Activated CD4-positive, alpha-beta memory T cell treated with anti-CD3 and anti-CD28 coated beads, Interleukin-2, amount 10 ng/mL, durations not matched to agents 7 days and 5 days (primary cell): Measurements from ENCODE around the gene ERG. TPM values are rescaled to one million over a fixed set of nuclear protein-coding genes. Genes with fewer than 3 reads are reported as not detected.

Experiments
- CTCF ChIA-PET: fragments of 350-600 bp; sonication (Branson Sonifier 250); formaldehyde crosslinking; loops from one replicate; lab custom pipeline; 2021; ENCODE audit warnings: antibody characterized with exemption, inconsistent platforms; lab: Charles Lee
- POLR2A ChIA-PET: fragments of 350-600 bp; sonication (Branson Sonifier 250); formaldehyde crosslinking; loops from one replicate; lab custom pipeline; 2021; ENCODE audit warnings: antibody characterized with exemption; lab: Charles Lee
- DNase-seq: peaks from one replicate; pipeline ENCODE4 v3.0.0-alpha.2; 2020
- H3K27ac Mint-ChIP-seq: one replicate; pipeline ENCODE4 v1.8.0; 2021; ENCODE audit warnings: mild to moderate bottlenecking, mixed read lengths
- H3K27me3 Mint-ChIP-seq: one replicate; pipeline ENCODE4 v1.8.0; 2021; ENCODE audit warnings: mixed read lengths
- H3K36me3 Mint-ChIP-seq: one replicate; pipeline ENCODE4 v1.8.0; 2021; ENCODE audit warnings: low read depth, mixed read lengths
- H3K4me1 Mint-ChIP-seq: one replicate; pipeline ENCODE4 v1.8.0; 2021; ENCODE audit warnings: mixed read lengths
- H3K4me3 Mint-ChIP-seq: one replicate; pipeline ENCODE4 v1.8.0; 2021; ENCODE audit warnings: mild to moderate bottlenecking, mixed read lengths
- H3K9me3 Mint-ChIP-seq: one replicate; pipeline ENCODE4 v1.8.0; 2021; ENCODE audit warnings: mixed read lengths
- total RNA-seq, 2 experiments: library from RNA; stranded (reverse); gene quantifications; one replicate each; pipeline ENCODE4 v1.2.3, GENCODE V29; 2021

The ERG gene
- total RNA-seq, 2 experiments from 2014 or later = not detected

GRCh38 chr21:38459490-38459889 lies 38.8 kb downstream of the ERG start:
- H3K4me3 Mint-ChIP-seq = no peak overlapping the region
- POLR2A ChIA-PET = no interaction called here
- H3K4me1 Mint-ChIP-seq = no peaks in the 10 kb centered on the region
- no peaks in the 10 kb centered on the region for H3K36me3 Mint-ChIP-seq
- no peak overlapping the region for H3K27ac Mint-ChIP-seq
- CTCF ChIA-PET = no interaction called here
- DNase-seq = no peak
- H3K9me3 Mint-ChIP-seq = no peaks in the 10 kb centered on the region
- no peaks in the 10 kb centered on the region for H3K27me3 Mint-ChIP-seq

GRCh38 chr21:38455403-38455802 lies 42.9 kb downstream of the ERG start:
- POLR2A ChIA-PET = no interaction called here
- no peak overlapping the region for H3K27ac Mint-ChIP-seq
- no peaks in the 10 kb centered on the region for H3K36me3 Mint-ChIP-seq
- no peak for DNase-seq
- CTCF ChIA-PET = no interaction called here
- peaks cover under 1% of the 10 kb centered on the region for H3K27me3 Mint-ChIP-seq
- no peaks in the 10 kb centered on the region for H3K4me1 Mint-ChIP-seq
- H3K4me3 Mint-ChIP-seq = no peak overlapping the region
- no peaks in the 10 kb centered on the region for H3K9me3 Mint-ChIP-seq

- Mint-ChIP-seq H3K27ac (no peak overlapping the region), H3K4me1 (no peaks in the 10 kb centered on the region), H3K36me3 (no peaks in the 10 kb centered on the region), H3K4me3 (no peak overlapping the region), H3K27me3 (peaks cover 1% of the 10 kb centered on the region), H3K9me3 (no peaks in the 10 kb centered on the region)
- ChIA-PET POLR2A (no interaction called here), CTCF (no interaction called here)
- no peak for DNase-seq
Observed at GRCh38 chr21:38454702-38455101, 43.6 kb downstream of the ERG start.

DNA sequence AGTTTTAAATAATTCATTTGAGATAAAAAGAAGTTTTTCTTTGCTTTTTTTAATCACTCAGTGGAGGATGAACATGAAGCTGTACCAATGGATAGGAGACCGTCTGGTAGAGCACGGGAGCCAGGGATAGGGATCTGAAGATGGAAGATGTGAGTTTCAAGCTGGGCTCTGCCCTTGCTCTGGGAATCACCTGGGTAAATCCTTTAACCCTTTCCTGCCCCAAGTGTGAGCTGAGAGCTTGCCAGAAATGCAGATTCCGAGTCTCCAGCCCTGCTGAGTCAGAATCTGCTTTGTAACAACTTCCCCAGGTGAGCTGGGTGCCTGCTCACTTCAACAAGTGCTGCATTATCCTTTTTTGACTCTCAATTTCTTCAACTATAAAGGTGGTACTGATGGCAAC lies 44.1 kb downstream of the ERG start:
- Mint-ChIP-seq H3K27me3 (peaks cover 1% of the 10 kb centered on the region), H3K4me1 (no peaks in the 10 kb centered on the region), H3K9me3 (no peaks in the 10 kb centered on the region), H3K4me3 (no peak overlapping the region), H3K27ac (no peak overlapping the region), H3K36me3 (no peaks in the 10 kb centered on the region)
- POLR2A ChIA-PET = no interaction called here
- CTCF ChIA-PET = no interaction called here
- DNase-seq = no peak

GRCh38 chr21:38448671-38449385 lies 49.4 kb downstream of the ERG start:
- Mint-ChIP-seq H3K27ac (no peak overlapping the region), H3K27me3 (peaks cover 1% of the 10 kb centered on the region), H3K4me1 (no peaks in the 10 kb centered on the region), H3K9me3 (no peaks in the 10 kb centered on the region), H3K4me3 (no peak overlapping the region), H3K36me3 (no peaks in the 10 kb centered on the region)
- ChIA-PET POLR2A (no interaction called here), CTCF (no interaction called here)
- no peak for DNase-seq

- Mint-ChIP-seq H3K36me3 (no peaks in the 10 kb centered on the region), H3K4me3 (no peak overlapping the region), H3K27me3 (peaks cover 1% of the 10 kb centered on the region), H3K9me3 (no peaks in the 10 kb centered on the region), H3K4me1 (no peaks in the 10 kb centered on the region), H3K27ac (no peak overlapping the region)
- ChIA-PET POLR2A (no interaction called here), CTCF (no interaction called here)
- DNase-seq = no peak
Observed at GRCh38 chr21:38447611-38448010, 50.7 kb downstream of the ERG start.

DNA sequence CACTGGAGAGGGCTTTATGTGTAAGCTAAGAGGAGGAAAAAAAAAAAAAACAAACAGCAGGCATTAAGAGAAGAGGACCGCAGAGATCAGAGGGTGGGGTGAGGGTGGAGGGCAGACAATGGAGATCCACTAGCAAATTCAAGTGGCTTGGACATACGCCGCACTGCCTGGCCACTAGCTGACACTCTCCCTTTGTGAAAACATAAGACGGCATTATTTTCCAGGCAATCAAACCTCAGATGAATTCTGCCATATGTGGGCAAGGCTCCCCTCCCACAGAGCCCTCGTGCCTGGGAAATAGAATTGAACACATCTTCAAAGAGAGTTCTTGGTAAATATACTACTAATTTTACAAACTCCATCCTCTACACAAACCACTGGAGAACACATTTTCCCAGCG lies 53.6 kb downstream of the ERG start:
- Mint-ChIP-seq H3K27ac (no peak overlapping the region), H3K27me3 (no peaks in the 10 kb centered on the region), H3K4me3 (no peak overlapping the region), H3K36me3 (no peaks in the 10 kb centered on the region), H3K9me3 (no peaks in the 10 kb centered on the region), H3K4me1 (no peaks in the 10 kb centered on the region)
- ChIA-PET POLR2A (no interaction called here), CTCF (interaction anchor here (0.6 kb wide), 1 partner anchor 697 kb away, joined by 3 read pairs; no protein-coding TSS in a partner anchor)
- no peak for DNase-seq

DNA sequence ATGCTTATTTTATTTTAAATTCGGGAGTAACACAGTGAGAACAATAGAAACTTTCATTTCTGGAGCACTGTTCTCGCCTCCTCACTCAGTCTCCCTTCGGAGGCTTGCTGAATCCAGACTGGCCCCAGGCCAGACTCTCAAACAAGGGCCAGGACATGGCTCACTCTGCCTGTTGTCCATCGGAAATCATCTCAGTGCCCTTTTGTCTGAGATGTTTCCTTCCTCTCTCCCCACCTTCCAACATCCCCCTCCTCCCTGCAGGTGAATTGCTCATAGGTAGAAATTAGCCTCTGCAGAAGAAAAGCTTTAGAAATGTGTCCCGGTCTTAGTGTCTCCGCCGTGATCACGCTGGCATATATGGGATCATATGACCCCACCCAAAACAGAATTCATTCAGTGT lies 55.2 kb downstream of the ERG start:
- DNase-seq = no peak
- CTCF ChIA-PET = no interaction called here
- Mint-ChIP-seq H3K4me3 (no peak overlapping the region), H3K4me1 (no peaks in the 10 kb centered on the region), H3K36me3 (no peaks in the 10 kb centered on the region), H3K27me3 (no peaks in the 10 kb centered on the region), H3K27ac (no peak overlapping the region), H3K9me3 (no peaks in the 10 kb centered on the region)
- POLR2A ChIA-PET = no interaction called here

GRCh38 chr21:38441153-38441552 lies 57.1 kb downstream of the ERG start:
- POLR2A ChIA-PET = no interaction called here
- DNase-seq = no peak
- Mint-ChIP-seq H3K27ac (no peak overlapping the region), H3K4me1 (no peaks in the 10 kb centered on the region), H3K27me3 (no peaks in the 10 kb centered on the region), H3K36me3 (no peaks in the 10 kb centered on the region), H3K9me3 (no peaks in the 10 kb centered on the region), H3K4me3 (no peak overlapping the region)
- CTCF ChIA-PET = no interaction called here

DNA sequence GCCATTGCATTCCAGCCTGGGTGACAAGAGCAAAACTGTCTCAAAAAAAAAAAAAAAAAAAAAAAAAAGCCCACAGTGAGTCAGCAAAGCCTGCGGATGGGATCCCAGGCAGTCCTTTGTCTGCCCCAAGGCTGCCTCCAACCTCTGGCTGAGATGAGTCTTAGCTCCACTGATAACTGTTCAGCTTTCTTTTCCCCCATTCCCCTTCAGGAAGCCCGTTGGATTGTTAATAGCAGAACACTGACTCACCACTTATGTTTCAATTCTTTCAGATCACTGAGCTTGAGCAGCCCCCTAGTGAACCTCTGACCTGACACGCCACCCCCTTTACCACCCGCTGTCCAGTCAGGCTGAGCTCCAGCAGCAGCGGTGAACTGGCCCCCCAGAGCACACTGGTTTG lies 57.5 kb downstream of the ERG start:
- CTCF ChIA-PET = no interaction called here
- Mint-ChIP-seq H3K27ac (no peak overlapping the region), H3K27me3 (no peaks in the 10 kb centered on the region), H3K9me3 (no peaks in the 10 kb centered on the region), H3K4me3 (no peak overlapping the region), H3K4me1 (no peaks in the 10 kb centered on the region), H3K36me3 (no peaks in the 10 kb centered on the region)
- DNase-seq = no peak
- POLR2A ChIA-PET = no interaction called here

DNA sequence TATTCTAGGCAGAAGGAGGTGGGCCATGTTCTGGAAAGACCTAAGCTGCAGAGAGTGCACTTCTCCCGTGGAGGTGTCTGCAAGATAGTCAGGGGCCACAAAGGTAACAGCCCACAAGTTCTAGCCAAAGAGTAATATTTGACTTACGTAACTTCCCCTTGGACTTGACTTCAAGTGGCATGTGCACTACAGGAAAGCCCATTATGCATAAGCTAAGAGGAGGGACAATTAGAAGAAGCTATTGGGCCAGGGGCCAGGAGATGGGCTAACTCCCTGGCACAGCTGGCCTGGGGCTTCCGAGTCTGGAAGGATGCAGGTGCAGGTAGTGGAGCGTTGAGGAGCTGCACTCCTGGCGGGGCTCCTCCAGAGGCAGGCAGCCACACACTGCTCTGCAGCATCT lies 58.3 kb downstream of the ERG start:
- Mint-ChIP-seq H3K4me3 (no peak overlapping the region), H3K27me3 (no peaks in the 10 kb centered on the region)

GRCh38 chr21:38439426-38439825 lies 58.9 kb downstream of the ERG start:
- Mint-ChIP-seq H3K36me3 (no peaks in the 10 kb centered on the region), H3K27ac (no peak overlapping the region), H3K4me3 (no peak overlapping the region), H3K4me1 (no peaks in the 10 kb centered on the region), H3K27me3 (no peaks in the 10 kb centered on the region), H3K9me3 (no peaks in the 10 kb centered on the region)
- DNase-seq = no peak
- CTCF ChIA-PET = no interaction called here
- POLR2A ChIA-PET = no interaction called here

More for the DNA sequence above, 58.3 kb downstream of the ERG start:
- DNase-seq = no peak
- Mint-ChIP-seq H3K27ac (no peak overlapping the region), H3K4me1 (no peaks in the 10 kb centered on the region), H3K9me3 (no peaks in the 10 kb centered on the region), H3K36me3 (no peaks in the 10 kb centered on the region)
- ChIA-PET POLR2A (no interaction called here), CTCF (no interaction called here)

GRCh38 chr21:38438462-38438893 lies 59.8 kb downstream of the ERG start:
- no peak for DNase-seq
- CTCF ChIA-PET = no interaction called here
- Mint-ChIP-seq H3K4me3 (no peak overlapping the region), H3K4me1 (no peaks in the 10 kb centered on the region), H3K9me3 (no peaks in the 10 kb centered on the region), H3K27ac (no peak overlapping the region), H3K36me3 (no peaks in the 10 kb centered on the region), H3K27me3 (no peaks in the 10 kb centered on the region)
- POLR2A ChIA-PET = no interaction called here

DNA sequence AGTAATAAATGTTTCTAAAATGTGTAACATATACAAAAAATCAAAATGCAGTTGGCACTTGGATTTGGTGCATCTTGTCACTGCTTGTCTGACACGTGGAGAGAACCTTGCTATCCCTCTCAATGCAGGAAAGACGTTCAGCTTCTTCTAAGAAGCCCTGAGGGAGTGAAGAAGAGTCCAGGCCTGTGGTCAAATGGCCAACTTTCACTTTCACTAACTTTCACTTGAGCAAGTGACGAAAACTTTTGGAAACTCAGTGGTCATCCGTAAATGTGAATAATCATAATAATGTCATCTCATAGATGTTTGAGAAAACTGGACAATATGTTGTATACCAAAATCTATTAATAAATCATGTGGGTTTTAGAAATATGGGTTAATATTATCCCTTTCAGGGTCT lies 61.9 kb downstream of the ERG start:
- Mint-ChIP-seq H3K4me1 (no peaks in the 10 kb centered on the region), H3K36me3 (no peaks in the 10 kb centered on the region), H3K27me3 (no peaks in the 10 kb centered on the region), H3K27ac (no peak overlapping the region), H3K4me3 (no peak overlapping the region), H3K9me3 (no peaks in the 10 kb centered on the region)
- POLR2A ChIA-PET = no interaction called here
- CTCF ChIA-PET = no interaction called here
- no peak for DNase-seq
